Kasumi-1 (cell line): ENCODE data around the gene PALM3.
"Not testable (repeated sequence)": the region's sequence is repeated elsewhere in the genome, so short reads cannot be mapped to it uniquely, and the experiment has no call there.

ENCODE experiments used
- DNase-seq, 2 experiments: peaks; one replicate each; lab custom pipeline; 2025; lab: John Stamatoyannopoulos, UW

PALM3 gene

GRCh38 chr19:14058182-14059092 lies 3.4 kb downstream of the PALM3 start:
- DNase-seq, result no peak

- no peak for DNase-seq
Observed at GRCh38 chr19:14056741-14057356, 5.0 kb downstream of the PALM3 start.

DNA sequence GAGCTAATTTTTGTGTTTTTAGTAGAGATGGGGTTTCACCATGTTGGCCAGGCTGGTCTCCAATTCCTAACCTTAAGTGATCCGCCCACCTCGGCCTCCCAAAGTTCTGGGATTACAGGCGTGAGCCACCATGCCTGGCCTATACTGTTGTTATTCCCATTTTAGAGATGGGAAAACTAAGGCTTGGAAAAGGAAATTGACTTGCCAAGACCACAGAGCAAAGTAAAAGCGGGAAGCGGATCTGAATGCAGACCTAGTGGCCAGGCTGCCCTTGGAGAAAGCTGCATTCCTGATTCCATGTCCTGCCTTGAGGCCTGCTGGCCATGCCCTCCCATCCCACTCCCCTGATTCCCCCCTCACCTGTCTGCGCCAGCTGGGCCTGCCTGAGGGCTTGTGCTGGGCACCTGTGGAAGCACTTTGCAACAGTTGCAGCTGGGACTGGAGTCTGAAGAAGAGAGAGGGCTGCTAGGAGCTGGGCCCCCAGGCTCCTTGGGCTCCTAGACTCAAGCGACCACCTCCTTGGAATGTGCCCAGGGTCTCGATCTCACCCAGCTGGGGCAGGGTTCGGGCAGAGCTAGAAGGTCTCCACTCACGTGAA lies 5.7 kb downstream of the PALM3 start:
- no peak for DNase-seq

GRCh38 chr19:14055396-14055795 lies 6.5 kb downstream of the PALM3 start:
- DNase-seq, result no peak

DNA sequence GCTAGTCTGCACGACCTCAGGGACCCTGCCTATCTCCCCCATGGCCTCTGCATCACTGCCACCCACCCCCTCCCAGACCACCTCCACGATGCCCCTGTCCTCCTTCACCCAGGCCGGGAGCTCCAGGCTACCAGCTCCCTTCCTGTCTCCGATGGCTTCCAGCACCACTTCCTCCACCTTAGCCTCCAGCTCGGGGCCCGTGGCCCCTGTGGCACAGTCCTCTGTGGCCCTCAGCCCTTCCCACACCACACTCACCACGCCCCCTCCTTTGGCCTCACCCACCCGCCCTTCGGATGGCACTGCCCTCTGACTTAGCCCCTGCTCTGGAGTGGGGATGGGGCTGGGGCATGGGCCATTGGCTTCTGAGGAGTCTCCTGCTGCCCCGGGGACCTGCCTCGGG lies 7.2 kb downstream of the PALM3 start:
- DNase-seq, result no peak

DNA sequence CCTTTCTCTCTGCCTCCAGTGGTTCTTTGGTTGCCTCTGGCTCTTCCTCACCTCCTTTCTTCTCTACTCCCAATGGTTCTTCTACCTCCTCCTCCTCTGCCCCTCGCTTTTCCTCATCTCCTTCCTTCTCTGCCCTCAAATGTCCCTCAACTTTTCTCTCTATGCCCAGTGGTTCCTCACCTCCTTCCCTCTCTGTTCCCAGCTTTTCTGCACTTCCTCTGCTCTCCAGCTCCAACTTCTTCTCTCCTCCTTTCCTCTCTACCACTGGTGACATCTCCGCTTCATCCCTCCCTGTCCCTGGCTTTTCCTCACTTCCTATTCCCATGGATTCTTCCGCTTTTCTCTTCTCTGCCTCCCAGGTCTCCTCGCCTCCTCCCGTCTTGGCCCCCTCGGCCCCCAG lies 7.8 kb downstream of the PALM3 start:
- DNase-seq, result no peak

DNA sequence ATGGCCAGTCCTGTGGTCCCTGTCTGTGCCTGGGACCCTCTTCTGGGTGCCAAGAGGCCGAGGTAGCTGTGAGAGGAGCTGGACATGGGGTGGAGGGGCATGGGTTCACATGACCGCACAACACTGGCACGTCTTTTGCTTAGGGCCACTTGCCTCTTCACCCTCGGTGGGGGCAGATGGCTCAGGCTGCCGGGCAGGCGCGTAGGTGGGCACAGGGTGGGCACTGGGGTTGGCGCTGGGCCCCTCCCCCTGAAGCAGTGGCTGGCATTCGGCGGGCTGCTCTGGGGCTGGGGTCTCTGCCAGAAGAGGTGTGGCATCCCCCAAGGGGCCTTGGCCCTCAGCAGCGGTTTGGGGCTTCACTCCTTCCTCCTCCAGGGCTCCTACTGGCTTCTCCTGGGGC lies 8.4 kb downstream of the PALM3 start:
- no peak for DNase-seq

- DNase-seq, result no peak
Observed at GRCh38 chr19:14053032-14053431, 8.8 kb downstream of the PALM3 start.

GRCh38 chr19:14052470-14052869 lies 9.4 kb downstream of the PALM3 start:
- DNase-seq, result no peak

DNA sequence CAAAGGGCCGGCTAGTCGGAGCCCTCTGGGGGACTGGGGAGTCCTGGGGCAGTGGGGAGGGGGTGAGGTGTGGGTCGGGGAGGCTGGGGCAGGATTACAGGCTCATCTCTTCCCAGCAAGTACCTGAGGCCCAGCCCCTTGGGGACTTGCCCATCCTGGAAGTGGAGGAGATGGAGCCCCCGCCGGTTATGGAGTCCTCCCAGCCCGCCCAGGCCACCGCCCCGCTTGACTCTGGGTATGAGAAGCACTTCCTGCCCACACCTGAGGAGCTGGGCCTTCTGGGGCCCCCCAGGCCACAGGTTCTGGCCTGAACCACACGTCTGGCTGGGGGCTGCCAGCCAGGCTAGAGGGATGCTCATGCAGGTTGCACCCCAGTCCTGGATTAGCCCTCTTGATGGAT lies 9.9 kb downstream of the PALM3 start:
- DNase-seq, result no peak

GRCh38 chr19:14050961-14051360 lies 10.9 kb downstream of the PALM3 start:
- DNase-seq, result not testable (repeated sequence)

DNA sequence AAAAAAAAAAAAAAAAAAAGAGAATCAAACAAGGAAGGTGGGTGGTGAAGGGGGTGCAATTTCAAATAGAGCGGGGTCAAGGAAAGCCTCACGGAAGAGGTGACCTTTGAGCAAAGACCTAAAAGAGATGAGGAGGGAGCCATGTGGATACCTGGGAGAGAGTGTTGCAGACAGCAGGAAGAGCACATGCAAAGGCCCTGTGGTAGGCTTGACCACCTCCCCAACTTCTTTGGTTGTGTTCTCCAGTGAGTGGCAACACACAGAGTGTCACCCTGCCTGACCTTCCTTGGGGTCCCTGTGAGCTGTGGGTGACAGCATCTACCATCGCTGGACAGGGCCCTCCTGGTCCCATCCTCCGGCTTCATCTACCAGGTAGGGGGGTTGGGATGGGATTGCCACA lies 11.4 kb downstream of the PALM3 start:
- no peak for DNase-seq

DNA sequence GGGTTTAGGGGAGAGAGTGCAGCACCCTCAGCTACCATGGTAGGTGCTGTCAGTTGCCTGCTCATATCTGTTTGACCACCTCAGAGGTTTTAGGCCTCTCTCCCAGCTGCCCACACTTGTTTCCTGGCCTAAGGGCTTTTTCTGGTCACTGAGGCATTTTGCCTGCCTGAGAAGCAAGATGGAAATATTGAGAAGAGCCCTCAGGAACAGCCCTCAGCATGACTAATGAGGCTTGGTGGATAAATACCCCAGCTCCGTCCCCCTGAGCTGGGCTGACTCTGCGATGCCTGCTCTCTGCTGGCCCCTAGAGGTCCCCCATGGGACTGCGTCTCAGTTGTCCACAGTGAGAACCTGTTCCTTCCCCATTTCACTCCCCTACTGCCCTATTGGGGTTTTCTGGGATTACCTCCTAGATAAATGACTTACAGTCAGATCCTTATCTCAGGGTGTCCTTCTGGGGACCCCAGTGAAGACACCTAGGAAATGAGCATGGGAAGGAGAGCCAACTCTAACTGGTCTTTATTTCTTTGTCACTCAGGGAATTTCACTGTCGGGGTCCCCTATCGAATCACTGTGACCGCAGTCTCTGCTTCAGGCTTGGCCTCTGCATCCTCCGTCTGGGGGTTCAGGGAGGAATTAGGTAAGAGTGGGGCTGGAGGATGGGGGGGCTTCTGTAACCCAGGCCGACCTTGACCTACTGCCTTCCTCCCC lies 13.3 kb downstream of the PALM3 start:
- DNase-seq, result peak; percentile 57 to 78

- DNase-seq, result not testable (repeated sequence)
Observed at GRCh38 chr19:14047866-14048265, 14.0 kb downstream of the PALM3 start.

- DNase-seq, result peak; percentile 47 to 56
Observed at GRCh38 chr19:14042659-14043608, 18.9 kb downstream of the PALM3 start.

DNA sequence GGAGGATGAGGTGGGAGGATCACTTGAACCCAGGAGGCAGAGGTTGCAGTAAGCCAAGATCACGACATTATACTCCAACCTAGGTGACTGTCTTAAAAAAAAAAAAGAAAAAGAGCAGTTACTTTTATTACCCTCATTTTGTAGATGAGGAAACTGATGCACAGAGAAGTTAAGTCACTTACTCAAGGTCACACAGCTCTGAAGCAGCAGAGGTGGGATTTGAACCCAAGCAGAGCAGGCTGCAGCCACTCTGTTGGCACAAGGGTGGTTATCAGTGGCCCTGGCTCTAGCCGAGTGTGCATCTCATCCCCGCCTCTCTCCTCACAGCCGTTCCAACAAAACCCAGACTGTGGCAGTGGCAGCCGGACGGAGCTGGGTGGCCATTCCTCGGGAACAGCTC lies 22.7 kb downstream of the PALM3 start:
- no peak for DNase-seq

DNA sequence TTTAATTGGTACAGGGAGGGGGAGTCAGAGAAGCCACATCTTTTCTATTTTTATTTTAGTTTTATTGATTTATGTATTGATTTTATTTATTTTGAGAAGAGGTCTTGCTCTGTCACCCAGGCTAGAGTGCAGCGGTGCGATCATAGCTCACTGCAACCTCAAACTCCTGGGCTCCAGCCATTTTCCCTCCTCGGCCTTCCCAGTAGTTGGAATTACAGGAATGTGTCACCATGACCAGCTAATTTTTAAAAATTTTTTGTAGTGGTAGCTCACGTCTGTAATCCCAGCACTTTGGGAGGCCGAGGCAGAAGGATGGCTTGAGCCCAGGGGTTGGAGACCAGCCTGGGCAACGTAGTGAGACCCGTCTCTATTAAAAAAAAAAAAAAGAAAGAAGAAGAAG lies 26.2 kb downstream of the PALM3 start:
- DNase-seq, result no peak

- DNase-seq, result not testable (repeated sequence)
Observed at GRCh38 chr19:14035159-14035558, 26.7 kb downstream of the PALM3 start.

- no peak for DNase-seq
Observed at GRCh38 chr19:14033946-14034345, 27.9 kb downstream of the PALM3 start.

GRCh38 chr19:14031719-14032480 lies 30.0 kb downstream of the PALM3 start, which contains the start of gene IL27RA:
Gene IL27RA, plus strand, starts transcription at chr19:14031762. Its CDS starts 111 bp downstream, at chr19:14031873.
- peak; percentile 93 to 95 for DNase-seq
